IMR-90 (cell line): ENCODE measurements around the gene MICAL1. TPM values are rescaled to one million over a fixed set of nuclear protein-coding genes. Genes with fewer than 3 reads are reported as not detected.

Source experiments
- ATAC-seq: fragments of 200-7000 bp; cut with Tn5 transposase; 2 replicates; pipeline ENCODE4 v1.9.1; 2020; ENCODE audit warnings: low read depth, mild to moderate bottlenecking, moderate library complexity
- BruUV-seq: library from RNA; stranded (reverse); fragments of 400-500 nt; replicated peaks from 2 replicates; lab custom pipeline; 2021; lab: Mats Ljungman, UMichigan
- CTCF ChIA-PET: fragments of 300-600 bp; formaldehyde crosslinking; extraction: SDS; loops from one replicate; lab custom pipeline; 2021; ENCODE audit warnings: antibody characterized with exemption; lab: Yijun Ruan, JAX
- POLR2A ChIA-PET: fragments of 300-600 bp; sonication (Branson Sonifier 250); formaldehyde crosslinking; loops from one replicate; lab custom pipeline; 2022; ENCODE audit warnings: antibody characterized with exemption; ENCODE audit not compliant: unreplicated experiment; lab: Charles Lee
- DNase-seq: peaks from one replicate; pipeline ENCODE4 v3.0.0; 2013
- H2AFZ ChIP-seq: replicated peaks from 2 replicates; pipeline ENCODE3; 2013; ENCODE audit warnings: low read length, mild to moderate bottlenecking; ENCODE audit not compliant: poor library complexity
- H2AK5ac ChIP-seq: 2 replicates; pipeline ENCODE4 v1.6.1; 2013; ENCODE audit warnings: low read depth, low read length, inconsistent platforms
- H2AK9ac ChIP-seq: replicated peaks from 2 replicates; pipeline ENCODE3; 2013; ENCODE audit warnings: mild to moderate bottlenecking, low read depth, low read length, moderate library complexity; ENCODE audit not compliant: poor library complexity
- H2BK120ac ChIP-seq: 2 replicates; pipeline ENCODE4 v1.6.1; 2013; ENCODE audit warnings: low read depth, low read length, inconsistent platforms
- H2BK15ac ChIP-seq: 3 replicates; pipeline ENCODE4 v1.6.1; 2013; ENCODE audit warnings: low read depth, low read length, inconsistent platforms
- H2BK20ac ChIP-seq: 2 replicates; pipeline ENCODE4 v1.6.1; 2013; ENCODE audit warnings: low read depth, mild to moderate bottlenecking, inconsistent platforms, low read length, moderate library complexity
- H2BK5ac ChIP-seq: 2 replicates; pipeline ENCODE4 v1.6.1; 2013; ENCODE audit warnings: mild to moderate bottlenecking, low read depth, low read length, inconsistent platforms; ENCODE audit not compliant: poor library complexity, severe bottlenecking
- H3K14ac ChIP-seq: replicated peaks from 2 replicates; pipeline ENCODE4 v1.6.1; 2013; ENCODE audit warnings: low read depth, low read length, inconsistent platforms
- H3K18ac ChIP-seq: 2 replicates; pipeline ENCODE4 v1.6.1; 2013; ENCODE audit warnings: low read depth, low read length, control low read depth
- H3K23ac ChIP-seq: 2 replicates; pipeline ENCODE4 v1.6.1; 2013; ENCODE audit warnings: low read depth, low read length, inconsistent platforms
- H3K27ac ChIP-seq: 2 replicates; pipeline ENCODE4 v1.5.1; 2013; ENCODE audit warnings: mild to moderate bottlenecking, control low read depth, low read length; ENCODE audit not compliant: insufficient read depth
- H3K27me3 ChIP-seq: 2 replicates; pipeline ENCODE4 v1.6.1; 2013; ENCODE audit warnings: low read length; ENCODE audit not compliant: control insufficient read depth, insufficient read depth
- H3K36me3 ChIP-seq: 2 replicates; pipeline ENCODE4 v1.6.1; 2013; ENCODE audit warnings: low read length, mixed read lengths; ENCODE audit not compliant: control insufficient read depth, insufficient read depth
- H3K4ac ChIP-seq: 2 replicates; pipeline ENCODE4 v1.6.1; 2013; ENCODE audit warnings: low read depth, low read length, inconsistent platforms
- H3K4me1 ChIP-seq: 2 replicates; pipeline ENCODE4 v1.6.1; 2013; ENCODE audit warnings: low read length, mixed read lengths; ENCODE audit not compliant: control insufficient read depth, insufficient read depth
- H3K4me2 ChIP-seq: 2 replicates; pipeline ENCODE4 v1.6.1; 2013; ENCODE audit warnings: low read depth, mild to moderate bottlenecking, control low read depth, low read length, moderate library complexity
- H3K4me3 ChIP-seq: 2 replicates; pipeline ENCODE4 v1.5.1; 2013; ENCODE audit warnings: low read depth, mild to moderate bottlenecking, control low read depth, low read length, moderate library complexity; ENCODE audit not compliant: insufficient read depth
- H3K56ac ChIP-seq: 2 replicates; pipeline ENCODE4 v1.6.1; 2013; ENCODE audit warnings: low read length, inconsistent platforms; ENCODE audit not compliant: insufficient read depth; ENCODE audit errors: extremely low read depth
- H3K79me1 ChIP-seq, 2 experiments: 2 replicates each; pipeline ENCODE4 v1.6.1; 2013; ENCODE audit warnings: low read length in 2 of 2, inconsistent platforms in 1 of 2, low read depth in 1 of 2
- H3K9ac ChIP-seq: 2 replicates; pipeline ENCODE4 v1.6.1; 2013; ENCODE audit warnings: low read depth, low read length, control low read depth
- H3K9me1 ChIP-seq: 2 replicates; pipeline ENCODE4 v1.6.1; 2013; ENCODE audit warnings: low read length, inconsistent platforms; ENCODE audit not compliant: insufficient read depth
- H3K9me3 ChIP-seq: 2 replicates; pipeline ENCODE4 v1.6.1; 2013; ENCODE audit warnings: low read length; ENCODE audit not compliant: control insufficient read depth, insufficient read depth
- H4K20me1 ChIP-seq: 2 replicates; pipeline ENCODE4 v1.6.1; 2013; ENCODE audit warnings: low read length, inconsistent platforms; ENCODE audit not compliant: insufficient read depth
- H4K5ac ChIP-seq: 2 replicates; pipeline ENCODE4 v1.6.1; 2013; ENCODE audit warnings: mild to moderate bottlenecking, low read depth, low read length, control low read depth
- H4K8ac ChIP-seq, 2 experiments: 2 replicates each; pipeline ENCODE4 v1.6.1; 2013; ENCODE audit warnings: low read depth in 2 of 2, low read length in 2 of 2, control low read depth in 1 of 2, inconsistent platforms in 1 of 2
- H4K91ac ChIP-seq: 2 replicates; pipeline ENCODE4 v1.6.1; 2013; ENCODE audit warnings: low read depth, low read length, inconsistent platforms; ENCODE audit not compliant: insufficient read depth
- BHLHE40 ChIP-seq: fragments of 150-350 bp; IDR thresholded peaks from 2 replicates; pipeline ENCODE4 v1.6.1; 2016; ENCODE audit warnings: mild to moderate bottlenecking, low read depth, low read length
- CEBPB ChIP-seq: IDR thresholded peaks from 2 replicates; pipeline ENCODE4 v1.6.1; 2012; ENCODE audit warnings: low read depth, low read length, improper control_type of control experiment
- CHD1 ChIP-seq: IDR thresholded peaks from 2 replicates; pipeline ENCODE4 v1.6.1; 2012; ENCODE audit warnings: low read depth, low read length, improper control_type of control experiment
- CTCF ChIP-seq: conservative IDR thresholded peaks from 2 replicates; pipeline ENCODE4 v1.5.1; 2012; ENCODE audit warnings: mild to moderate bottlenecking, low read depth, low read length, improper control_type of control experiment
- FOS ChIP-seq: fragments of 150-350 bp; IDR thresholded peaks from 2 replicates; pipeline ENCODE4 v1.6.1; 2016; ENCODE audit warnings: low read depth, low read length
- MAFK ChIP-seq: IDR thresholded peaks from 2 replicates; pipeline ENCODE4 v1.6.1; 2012; ENCODE audit warnings: low read depth, low read length, improper control_type of control experiment
- MAZ ChIP-seq: IDR thresholded peaks from 2 replicates; pipeline ENCODE4 v1.6.1; 2012; ENCODE audit warnings: low read depth, mild to moderate bottlenecking, low read length, improper control_type of control experiment, moderate library complexity, borderline replicate concordance
- MXI1 ChIP-seq: IDR thresholded peaks from 2 replicates; pipeline ENCODE4 v1.6.1; 2012; ENCODE audit warnings: low read depth, mild to moderate bottlenecking, low read length, moderate library complexity, borderline replicate concordance
- NFE2L2 ChIP-seq: fragments of 150-350 bp; IDR thresholded peaks from 2 replicates; pipeline ENCODE4 v1.6.1; 2016; ENCODE audit warnings: low read depth, mild to moderate bottlenecking, low read length
- POLR2A ChIP-seq: IDR thresholded peaks from 2 replicates; pipeline ENCODE4 v1.6.1; 2012; ENCODE audit warnings: mild to moderate bottlenecking, low read depth, low read length
- RAD21 ChIP-seq: IDR thresholded peaks from 2 replicates; pipeline ENCODE4 v1.6.1; 2012; ENCODE audit warnings: low read length, improper control_type of control experiment
- RCOR1 ChIP-seq: IDR thresholded peaks from 2 replicates; pipeline ENCODE4 v1.6.1; 2012; ENCODE audit warnings: mild to moderate bottlenecking, low read length, improper control_type of control experiment; ENCODE audit not compliant: insufficient replicate concordance
- RFX5 ChIP-seq: IDR thresholded peaks from 2 replicates; pipeline ENCODE4 v1.8.0; 2012; ENCODE audit warnings: low read depth, mild to moderate bottlenecking, low read length, moderate library complexity
- SMC3 ChIP-seq: fragments of 150-350 bp; IDR thresholded peaks from 2 replicates; pipeline ENCODE4 v1.6.1; 2016; ENCODE audit warnings: low read depth, mild to moderate bottlenecking, antibody characterized with exemption, low read length, moderate library complexity
- USF2 ChIP-seq: fragments of 150-350 bp; IDR thresholded peaks from 2 replicates; pipeline ENCODE4 v1.6.1; 2017; ENCODE audit warnings: mild to moderate bottlenecking, antibody characterized with exemption, low read length, low read depth
- whole genome bisulfite sequencing, 2 experiments: methylation state at CpG; one replicate each; pipeline versions ENCODE4 v1.1.5 to v1.1.7; 2013; ENCODE audit warnings: missing lambda C conversion rate in 2 of 2; ENCODE audit not compliant: insufficient read length in 1 of 2; ENCODE audit errors: extremely low coverage in 2 of 2; 5-methylcytosine and 5-hydroxymethylcytosine counted together
- dilution Hi-C: fragments of 300-500 bp; cut with HindIII; formaldehyde crosslinking; loops from one replicate; pipeline ENCODE4 v1.14.3; 2018; ENCODE audit warnings: low sequenced_read_pairs; ENCODE audit not compliant: unreplicated experiment
- in situ Hi-C: fragments of 300-500 bp; cut with MboI; formaldehyde crosslinking; loops from 3 replicates; pipeline ENCODE4 v1.14.3; 2019; ENCODE audit warnings: low sequenced_read_pairs, inconsistent platforms, mixed read lengths
- intact Hi-C: fragments of 100-400 bp; cut with micrococcal nuclease; formaldehyde crosslinking; loops from 2 replicates; pipeline ENCODE4 v1.10.0; 2022
- polyA plus RNA-seq, 3 experiments: library from polyadenylated mRNA; depleted of rRNA; stranded (reverse); fragments of >200 nt; gene quantifications; 2 replicates each; pipeline ENCODE4 v1.2.3, GENCODE V29; 2012; ENCODE audit warnings: low replicate concordance in 1 of 3
- total RNA-seq: library from RNA; depleted of rRNA; stranded (reverse); fragments of >200 nt; gene quantifications from 2 replicates; pipeline ENCODE4 v1.2.3, GENCODE V29; 2012
- TF ChIP-seq, protein P1 (sequence below): fragments of 150-350 bp; IDR thresholded peaks from 2 replicates; pipeline ENCODE4 v1.6.1; 2016; ENCODE audit warnings: low read depth, mild to moderate bottlenecking, low read length, moderate library complexity, borderline replicate concordance

Gene MICAL1
- total and polyA plus RNA-seq, 2 of the 4 experiments (the other 2 are of a cell fraction) = 30.5 to 57.1 TPM

DNA sequence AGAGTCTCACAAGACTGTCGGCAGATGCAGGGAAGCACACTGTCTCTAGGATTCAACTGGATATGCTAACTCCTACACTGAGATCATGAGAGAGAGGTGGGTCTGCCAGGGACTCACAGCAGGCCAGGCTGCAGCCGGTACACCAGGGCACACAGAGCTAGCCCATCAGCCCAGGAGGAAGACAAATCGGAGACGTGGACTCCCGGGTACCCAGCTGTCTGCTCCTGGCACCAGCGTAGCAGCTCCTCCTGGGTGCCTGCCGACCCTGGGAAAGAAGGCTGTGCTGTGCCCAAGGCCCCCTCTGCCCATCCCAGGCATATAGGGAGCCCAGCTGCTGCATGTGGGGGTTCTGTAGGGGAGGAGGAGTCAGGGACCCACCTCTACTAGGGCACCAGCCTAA, 7.0 kb downstream of the MICAL1 start:
- Histone ChIP-seq H3K36me3 (peaks cover 74% of the 10 kb centered on the region), H2BK20ac (no peak overlapping the region), H4K91ac (no peak overlapping the region), H3K79me1 (peaks cover 6 to 30% of the 10 kb centered on the region in 2 experiments), H3K27me3 (no peaks in the 10 kb centered on the region), H2BK15ac (no peak overlapping the region), H3K18ac (no peak overlapping the region), H4K5ac (no peak overlapping the region), H3K4me3 (no peak overlapping the region), H2AK9ac (no peak overlapping the region), H3K4ac (no peak overlapping the region), H2BK5ac (no peak overlapping the region), H3K9ac (no peak overlapping the region), H3K23ac (no peak overlapping the region), H3K9me3 (no peaks in the 10 kb centered on the region), H3K14ac (no peak overlapping the region), H2AFZ (no peak overlapping the region), H3K27ac (no peak overlapping the region), H4K8ac (no peak overlapping the region), H3K56ac (no peak overlapping the region), H3K4me2 (no peak overlapping the region), H4K20me1 (peaks cover 7% of the 10 kb centered on the region; the same call in 1 of the 2 replicates), H2BK120ac (no peak overlapping the region), H2AK5ac (no peak overlapping the region), H3K9me1 (peaks cover 16% of the 10 kb centered on the region; the same call in 1 of the 2 replicates), H3K4me1 (no peaks in the 10 kb centered on the region; the same call in 1 of the 2 replicates)
- in situ Hi-C loops = no loop called here
- ChIA-PET POLR2A (no interaction called here), CTCF (no interaction called here)
- intact Hi-C loops = no loop called here
- dilution Hi-C loops = no loop called here
- DNase-seq = no peak
- no peak for ATAC-seq
- BruUV-seq = no TSS peak
- WGBS, 2 experiments = 89% methylated on average over 4 of the region's 7 CpGs; no CpG with 5 or more reads in 1 of the 2 experiments
- TF ChIP-seq USF2 (no peak), CTCF (no peak), RFX5 (no peak), SMC3 (no peak), RAD21 (no peak), CHD1 (no peak), FOS (no peak), CEBPB (no peak), NFE2L2 (no peak), BHLHE40 (no peak), MXI1 (no peak), MAZ (no peak), MAFK (no peak), RCOR1 (no peak), POLR2A (no peak)
- TF ChIP-seq, protein P1, sequence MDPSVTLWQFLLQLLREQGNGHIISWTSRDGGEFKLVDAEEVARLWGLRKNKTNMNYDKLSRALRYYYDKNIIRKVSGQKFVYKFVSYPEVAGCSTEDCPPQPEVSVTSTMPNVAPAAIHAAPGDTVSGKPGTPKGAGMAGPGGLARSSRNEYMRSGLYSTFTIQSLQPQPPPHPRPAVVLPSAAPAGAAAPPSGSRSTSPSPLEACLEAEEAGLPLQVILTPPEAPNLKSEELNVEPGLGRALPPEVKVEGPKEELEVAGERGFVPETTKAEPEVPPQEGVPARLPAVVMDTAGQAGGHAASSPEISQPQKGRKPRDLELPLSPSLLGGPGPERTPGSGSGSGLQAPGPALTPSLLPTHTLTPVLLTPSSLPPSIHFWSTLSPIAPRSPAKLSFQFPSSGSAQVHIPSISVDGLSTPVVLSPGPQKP = no peak
